HFF-Myc (cell line): Measurements from ENCODE around the gene RPS6KA2.

ENCODE experiments used
- DNase-seq: peaks from one replicate; pipeline ENCODE4 v3.0.0-alpha.2; 2011; ENCODE audit warnings: low read depth; ENCODE audit errors: extremely low read depth
- H3K4me3 ChIP-seq: replicated peaks from 2 replicates; pipeline ENCODE4 v1.5.1; 2011; ENCODE audit warnings: low read depth, mild to moderate bottlenecking, control low read depth, low read length
- TF ChIP-seq, protein P1 (sequence below): IDR thresholded peaks from 2 replicates; pipeline ENCODE4 v1.5.1; 2012; ENCODE audit warnings: mild to moderate bottlenecking, low read depth, low read length, control low read depth; ENCODE audit errors: missing control alignments

Gene RPS6KA2

DNA sequence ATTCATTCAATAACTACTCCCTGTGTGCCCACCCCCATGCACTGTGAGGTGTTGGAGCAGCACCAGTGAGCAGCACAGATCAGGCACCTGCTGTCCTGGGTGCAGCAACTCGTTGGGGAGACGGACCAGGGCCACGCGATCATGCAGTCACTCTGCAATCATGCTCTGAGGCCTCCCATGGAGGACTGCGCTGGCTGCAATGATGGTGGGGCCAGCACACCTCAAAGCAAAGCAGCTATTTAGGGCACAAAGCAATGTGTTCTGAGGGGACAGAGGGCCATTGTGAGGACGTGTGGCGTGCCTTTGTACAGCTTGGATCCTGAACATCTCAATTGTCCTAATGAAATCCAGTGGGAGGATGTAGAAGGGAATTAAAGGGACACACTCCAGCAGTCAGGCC is 203.3 kb downstream of the RPS6KA2 start:
- H3K4me3 ChIP-seq: no peak overlapping the region
- TF ChIP-seq, protein P1, sequence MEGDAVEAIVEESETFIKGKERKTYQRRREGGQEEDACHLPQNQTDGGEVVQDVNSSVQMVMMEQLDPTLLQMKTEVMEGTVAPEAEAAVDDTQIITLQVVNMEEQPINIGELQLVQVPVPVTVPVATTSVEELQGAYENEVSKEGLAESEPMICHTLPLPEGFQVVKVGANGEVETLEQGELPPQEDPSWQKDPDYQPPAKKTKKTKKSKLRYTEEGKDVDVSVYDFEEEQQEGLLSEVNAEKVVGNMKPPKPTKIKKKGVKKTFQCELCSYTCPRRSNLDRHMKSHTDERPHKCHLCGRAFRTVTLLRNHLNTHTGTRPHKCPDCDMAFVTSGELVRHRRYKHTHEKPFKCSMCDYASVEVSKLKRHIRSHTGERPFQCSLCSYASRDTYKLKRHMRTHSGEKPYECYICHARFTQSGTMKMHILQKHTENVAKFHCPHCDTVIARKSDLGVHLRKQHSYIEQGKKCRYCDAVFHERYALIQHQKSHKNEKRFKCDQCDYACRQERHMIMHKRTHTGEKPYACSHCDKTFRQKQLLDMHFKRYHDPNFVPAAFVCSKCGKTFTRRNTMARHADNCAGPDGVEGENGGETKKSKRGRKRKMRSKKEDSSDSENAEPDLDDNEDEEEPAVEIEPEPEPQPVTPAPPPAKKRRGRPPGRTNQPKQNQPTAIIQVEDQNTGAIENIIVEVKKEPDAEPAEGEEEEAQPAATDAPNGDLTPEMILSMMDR: no peak
- DNase-seq: no peak

DNA sequence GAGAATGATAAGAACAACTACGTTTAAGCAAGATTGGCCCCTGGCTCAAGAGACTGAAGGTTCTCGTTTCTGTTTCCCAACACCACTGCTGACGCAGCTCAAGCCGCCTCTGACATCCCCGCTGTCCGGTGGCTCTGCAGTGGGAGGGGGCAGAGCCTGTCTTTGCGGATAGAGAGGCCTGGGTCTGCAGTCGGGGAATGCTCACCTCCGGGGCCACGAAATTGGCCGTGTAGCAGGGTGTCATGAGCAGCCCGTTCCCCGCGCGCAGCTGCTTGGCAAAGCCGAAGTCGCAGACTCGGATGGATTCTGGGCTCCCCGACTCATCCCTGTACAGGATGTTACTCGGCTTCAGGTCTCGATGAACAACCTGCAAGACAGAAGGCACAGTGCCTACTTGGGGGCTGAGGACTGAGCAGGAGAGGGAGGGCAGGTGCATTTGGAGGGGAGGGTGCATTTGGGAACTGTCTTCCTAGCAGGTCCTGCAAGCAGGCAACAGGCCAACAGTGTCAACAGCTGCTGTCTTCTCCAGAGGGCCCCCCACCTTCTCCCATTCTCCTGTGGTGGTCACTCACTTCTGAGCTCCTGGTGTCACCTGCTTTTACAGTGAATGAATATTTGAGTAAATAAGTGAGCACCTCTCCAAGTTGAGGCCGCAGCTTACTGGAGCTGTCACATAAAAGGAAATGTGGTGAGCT is 203.9 kb downstream of the RPS6KA2 start:
- TF ChIP-seq, protein P1: no peak
- DNase-seq: no peak
- H3K4me3 ChIP-seq: no peak overlapping the region

DNA sequence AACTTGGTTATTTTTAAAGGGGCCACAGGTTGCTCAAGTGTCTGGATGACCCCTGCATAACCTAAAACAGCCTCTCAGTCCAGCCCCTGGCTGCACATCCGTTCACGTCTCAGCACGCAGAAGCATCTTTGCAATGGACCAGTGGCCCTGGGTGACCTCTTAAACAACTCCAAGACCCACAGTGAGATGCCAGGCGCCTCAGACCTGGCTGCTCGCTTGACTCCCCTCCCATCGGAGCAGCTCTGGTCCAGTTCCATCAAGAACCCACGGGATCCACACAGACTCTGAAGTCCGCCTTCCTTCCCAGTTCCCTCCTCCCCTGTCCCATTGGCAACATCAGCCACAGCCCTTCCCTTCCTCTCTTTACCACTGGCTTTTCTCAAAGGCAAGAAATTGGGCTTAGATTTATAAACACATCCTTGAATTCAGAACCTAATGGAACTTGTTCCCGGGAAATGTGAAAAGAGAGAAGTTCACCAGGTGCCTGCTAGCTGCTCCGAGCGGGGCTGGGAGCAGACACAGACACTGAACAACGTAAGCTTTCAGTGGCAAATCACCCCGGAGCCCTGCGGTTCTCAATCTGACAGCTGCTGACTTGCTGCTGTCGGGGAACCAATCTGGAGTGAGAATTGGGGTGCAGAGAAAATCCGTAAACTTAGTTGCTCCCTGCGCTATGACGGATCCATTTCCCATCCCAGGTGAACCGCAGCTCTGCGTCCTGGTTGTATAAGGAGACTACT is 204.7 kb downstream of the RPS6KA2 start:
- H3K4me3 ChIP-seq: no peak overlapping the region
- no peak for DNase-seq
- TF ChIP-seq, protein P1: no peak

DNA sequence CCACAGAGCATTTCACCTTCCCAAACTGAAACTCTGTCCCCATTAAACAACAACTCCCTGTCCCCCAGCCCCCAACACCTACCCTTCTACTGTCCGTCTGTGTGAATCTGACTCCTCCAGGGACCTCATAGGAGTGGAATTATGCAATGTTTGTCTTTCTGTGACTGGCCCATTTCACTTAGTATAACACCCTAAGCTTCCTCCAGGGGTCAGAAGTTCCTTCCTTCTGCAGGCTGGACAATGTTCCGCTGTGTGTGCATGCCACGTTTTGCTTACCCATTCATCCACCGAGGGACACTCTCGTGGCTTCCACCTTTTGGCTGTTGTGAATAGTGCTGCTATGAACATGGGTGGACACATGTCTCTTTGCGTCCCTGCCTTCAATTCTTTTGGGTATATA is 206.7 kb downstream of the RPS6KA2 start:
- DNase-seq: no peak
- H3K4me3 ChIP-seq: no peak overlapping the region
- TF ChIP-seq, protein P1: peak; percentile 6

DNA sequence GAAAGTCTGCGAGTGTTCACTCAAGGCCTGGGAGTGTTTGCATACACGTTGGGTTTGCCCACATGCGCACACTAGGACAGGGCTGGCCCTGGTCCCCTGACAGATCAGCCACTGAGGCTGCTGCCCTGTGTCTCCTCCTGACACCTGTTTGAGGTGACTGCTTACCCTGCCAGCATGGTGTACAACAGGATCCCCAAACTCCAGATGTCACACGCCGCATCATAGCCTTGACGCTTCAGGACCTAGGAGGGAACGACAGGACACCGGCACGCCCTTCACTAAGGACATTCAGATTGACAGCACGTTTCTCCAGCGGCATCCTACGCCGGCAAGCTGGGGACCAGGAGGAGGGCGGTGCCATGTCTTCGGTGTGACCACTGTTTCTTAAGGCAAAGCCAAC is 207.3 kb downstream of the RPS6KA2 start:
- DNase-seq: no peak
- TF ChIP-seq, protein P1: no peak
- no peak overlapping the region for H3K4me3 ChIP-seq

DNA sequence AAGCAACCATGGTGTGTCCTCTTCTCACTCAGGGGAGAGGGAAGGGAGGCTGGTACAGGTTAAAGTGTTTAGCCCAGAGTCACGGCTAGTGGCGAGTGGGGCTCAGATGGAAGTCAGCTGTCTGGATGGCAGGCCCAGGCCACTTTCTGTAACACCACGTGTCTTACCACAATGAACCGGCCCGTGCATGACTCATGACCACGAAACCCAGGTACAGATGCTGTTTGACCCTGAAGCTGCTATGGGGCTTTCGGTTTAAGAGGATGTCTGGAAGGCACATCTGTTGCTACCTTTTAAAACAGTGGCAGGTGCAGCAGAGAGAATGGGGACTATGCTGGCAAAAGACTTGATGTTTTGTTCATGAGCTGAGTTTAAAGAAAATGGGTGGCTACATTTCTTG is 207.8 kb downstream of the RPS6KA2 start:
- DNase-seq: peak; percentile 74

More for the DNA sequence above, 207.8 kb downstream of the RPS6KA2 start:
- TF ChIP-seq, protein P1: no peak
- no peak overlapping the region for H3K4me3 ChIP-seq
